Activated CD4-positive, CD25-positive, alpha-beta regulatory T cell (primary cell): Measurements from ENCODE around the gene YPEL2.
"Not testable (repeated sequence)": the region's sequence is repeated elsewhere in the genome, so short reads cannot be mapped to it uniquely, and the experiment has no call there.

Experiments
- DNase-seq, 4 experiments: peaks; one replicate each; lab custom pipeline; 2025; lab: John Stamatoyannopoulos, UW

Gene YPEL2

DNA sequence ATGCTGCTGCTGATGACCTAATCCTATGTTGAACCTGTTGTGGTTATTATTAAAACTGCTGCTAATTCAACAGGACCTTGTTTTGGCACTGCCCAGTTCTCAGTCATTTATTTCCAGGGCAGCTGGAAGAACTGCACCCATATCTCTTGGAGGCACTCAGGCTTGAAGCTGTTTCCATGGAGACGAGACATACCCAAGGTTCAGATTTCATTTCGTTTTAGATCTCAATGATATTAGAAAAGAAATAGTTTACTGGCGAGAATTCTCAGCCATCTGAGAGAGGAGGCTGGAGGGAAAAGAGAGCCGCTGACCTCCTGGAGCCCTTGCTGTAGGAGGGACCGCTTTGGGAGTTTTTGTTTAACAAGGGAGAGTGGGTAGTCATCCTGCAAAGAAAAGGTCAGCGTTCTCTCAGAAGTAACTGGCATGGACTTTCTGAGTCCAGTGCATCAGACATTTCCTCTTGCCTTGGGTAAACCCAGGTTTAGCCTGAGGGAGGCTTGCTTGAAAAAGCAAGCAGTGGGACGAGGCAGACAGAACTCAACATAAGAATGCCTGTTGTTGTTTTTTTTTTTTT is 75.4 kb downstream of the YPEL2 start:
- DNase-seq, result no peak

DNA sequence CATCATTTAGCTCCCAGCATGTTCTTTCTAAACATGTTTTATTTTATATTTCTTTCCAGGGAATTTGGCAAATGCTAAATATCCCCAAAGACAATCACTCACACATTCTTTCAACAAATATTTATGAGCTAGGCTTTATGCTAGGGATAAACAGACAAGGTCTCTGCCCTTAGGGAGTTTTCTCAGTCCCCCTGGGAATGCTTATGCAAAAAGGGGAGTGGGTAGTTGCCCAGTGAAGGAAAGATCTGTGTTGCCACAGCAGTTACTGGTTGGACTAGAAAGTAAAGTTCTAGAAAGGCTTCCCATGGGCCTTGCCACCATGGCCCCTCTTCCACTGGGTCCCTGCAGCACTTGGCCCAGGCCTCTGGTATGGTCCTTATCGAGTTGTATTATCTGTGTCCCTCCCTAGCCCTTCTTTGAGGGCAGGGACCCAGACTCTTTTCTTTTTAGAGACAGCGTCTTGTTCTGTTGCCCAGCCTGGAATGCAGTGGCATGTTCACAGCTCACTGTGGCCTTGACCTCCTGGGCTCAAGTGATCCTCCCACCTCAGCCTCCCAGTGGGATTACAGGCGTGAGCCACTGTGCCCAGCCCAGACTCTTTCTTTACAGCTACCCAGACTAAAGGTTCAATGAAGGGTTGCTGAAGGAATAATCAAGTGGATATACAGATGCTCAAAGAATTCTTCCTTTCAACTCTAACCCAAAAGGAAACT is 78.0 kb downstream of the YPEL2 start:
- DNase-seq, result no peak

DNA sequence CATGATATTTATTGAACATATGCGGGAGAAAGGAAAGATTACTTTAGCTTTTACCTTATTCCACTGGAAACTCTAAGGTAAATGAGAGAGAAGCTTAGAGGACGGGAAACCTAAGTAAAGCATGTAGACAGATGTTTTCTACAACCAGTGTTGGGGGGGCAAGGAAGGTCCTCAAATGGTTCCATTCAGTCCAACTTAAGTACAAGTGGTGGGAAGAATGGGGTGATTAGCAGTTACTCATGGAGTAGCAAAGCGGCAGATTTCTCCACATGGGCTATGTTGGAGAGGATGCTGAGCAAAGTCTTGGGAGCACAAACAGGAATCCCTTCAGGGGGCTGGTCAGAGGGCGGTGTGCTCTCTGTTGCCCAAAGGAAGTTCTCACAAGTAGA is 78.6 kb downstream of the YPEL2 start:
- no peak for DNase-seq

DNA sequence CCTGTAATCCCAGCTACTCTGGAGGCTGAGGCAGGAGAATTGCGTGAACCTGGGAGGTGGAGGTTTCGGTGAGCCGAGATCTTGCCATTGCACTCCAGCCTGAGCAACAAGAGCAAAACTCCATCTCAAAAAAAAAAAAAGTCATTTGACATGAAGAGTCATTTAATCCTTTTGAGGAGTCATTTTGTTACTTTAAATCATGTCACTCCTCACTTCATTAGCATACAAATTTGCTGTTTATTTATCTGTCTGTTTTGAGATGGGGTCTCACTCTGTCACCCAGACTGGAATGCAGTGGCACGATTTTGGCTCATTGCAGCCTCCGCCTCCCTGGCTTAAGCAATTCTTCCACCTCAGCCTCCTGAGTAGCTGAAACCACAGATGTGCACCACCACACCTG is 81.0 kb downstream of the YPEL2 start:
- DNase-seq, result not testable (repeated sequence)

DNA sequence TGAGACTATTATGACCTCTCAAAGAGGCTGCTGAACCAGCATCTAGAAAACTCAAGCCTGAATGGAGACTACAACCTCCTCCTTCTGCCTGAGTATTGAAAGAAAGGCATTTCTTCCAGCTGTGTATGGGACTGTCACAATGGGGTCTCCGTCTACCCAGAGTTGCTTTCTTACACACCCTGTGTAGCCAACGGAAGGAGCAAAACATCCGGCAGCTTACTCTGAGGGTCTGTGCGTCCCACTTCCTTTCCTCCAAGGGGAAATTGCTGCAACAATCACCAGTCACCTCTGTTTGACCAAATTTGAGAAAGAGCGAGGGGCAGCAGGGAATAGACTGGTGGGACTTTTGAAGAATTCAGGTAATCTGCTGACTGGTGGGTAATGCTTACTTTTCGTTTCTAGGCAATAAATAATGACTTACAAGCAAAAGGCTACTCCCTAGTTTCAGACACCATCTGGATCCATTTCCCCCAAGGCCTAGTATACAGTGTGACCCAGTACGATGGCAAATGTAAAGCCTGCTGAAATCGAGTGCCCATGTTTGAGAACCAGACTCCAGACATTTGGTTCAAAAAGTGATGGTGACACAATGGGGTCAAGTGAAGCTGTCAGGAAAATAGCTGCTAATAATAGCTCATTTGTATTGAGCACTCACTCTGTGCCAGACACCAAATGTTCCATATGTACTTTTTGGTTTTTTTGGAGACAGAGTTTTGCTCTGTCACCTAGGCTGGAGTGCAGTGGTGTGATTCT is 81.7 kb downstream of the YPEL2 start:
- no peak for DNase-seq

DNA sequence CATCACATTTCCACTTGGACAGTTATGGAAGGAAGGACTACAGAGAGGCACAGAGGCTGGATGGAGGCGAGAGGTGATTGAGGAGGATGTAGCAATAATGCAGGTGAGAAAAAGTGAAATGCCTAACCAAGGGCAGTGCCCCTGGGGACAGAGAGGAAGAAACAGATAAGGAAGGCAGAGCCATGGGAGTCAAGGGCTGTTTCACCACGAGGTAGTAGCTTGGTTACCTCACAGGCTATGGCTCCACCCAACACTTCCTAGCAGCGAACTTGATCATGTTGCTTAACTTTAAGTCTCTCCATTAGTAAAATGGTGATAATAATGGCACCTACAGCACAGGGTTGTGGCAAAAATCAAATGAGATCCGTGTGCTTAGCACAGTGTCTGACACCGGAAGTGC is 83.9 kb downstream of the YPEL2 start:
- no peak for DNase-seq

DNA sequence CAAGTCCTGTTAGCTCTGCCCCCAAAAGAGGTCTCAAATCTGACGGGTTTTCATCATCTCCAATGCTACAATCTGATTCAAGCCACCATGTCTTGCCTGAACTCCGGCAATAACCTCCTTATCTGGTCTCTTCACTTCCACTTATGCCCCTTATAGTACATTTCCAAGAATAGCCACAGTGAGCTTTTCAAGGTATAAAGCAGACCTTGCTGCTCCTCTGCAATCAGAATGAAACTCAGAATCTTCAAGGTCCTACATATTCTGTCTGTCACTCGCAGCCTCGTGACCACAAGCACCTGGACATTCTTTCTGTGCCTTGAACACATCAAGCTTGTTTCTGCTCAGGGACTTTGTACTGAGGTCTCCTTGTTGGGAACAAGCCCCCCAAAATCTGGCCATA is 84.7 kb downstream of the YPEL2 start:
- DNase-seq, result no peak

DNA sequence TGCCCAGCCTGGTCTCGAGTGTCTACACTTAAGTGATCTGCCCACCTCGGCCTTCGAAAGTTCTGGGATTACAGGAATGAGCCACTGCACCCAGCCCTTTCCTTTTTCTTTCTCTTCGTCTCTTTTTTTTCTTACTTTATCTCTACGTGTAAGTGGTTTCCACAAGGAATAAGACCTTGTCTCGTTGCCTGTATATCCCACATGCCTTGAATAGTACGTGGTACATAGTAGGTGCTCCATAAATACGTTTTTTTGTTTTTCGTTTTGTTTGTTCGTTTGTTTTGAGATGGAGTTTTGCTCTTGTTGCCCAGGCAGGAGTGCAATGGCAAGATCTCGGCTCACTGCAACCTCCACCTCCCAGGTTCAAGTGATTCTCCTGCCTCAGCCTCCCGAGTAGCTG is 86.0 kb downstream of the YPEL2 start:
- DNase-seq, result no peak

DNA sequence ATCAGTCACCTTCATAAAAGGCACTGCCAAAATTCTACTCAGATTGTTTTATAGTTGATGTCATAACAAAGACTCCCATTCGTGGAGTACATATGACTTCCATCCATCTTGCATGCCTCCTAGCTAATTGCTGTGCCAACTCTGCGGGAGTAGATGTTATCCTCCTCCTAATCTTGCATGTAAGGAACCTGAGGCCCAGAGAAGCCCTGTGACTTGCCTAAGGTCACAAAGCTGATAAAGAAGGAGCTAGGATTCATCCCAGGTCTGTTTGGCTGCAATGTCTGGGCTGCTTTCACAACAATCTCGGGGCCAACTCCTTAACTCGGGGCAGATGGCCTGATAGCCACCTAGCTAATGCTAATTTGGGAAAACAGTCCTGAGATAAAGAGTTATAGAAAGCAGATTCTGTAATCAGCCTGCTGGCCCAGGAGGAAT is 87.3 kb downstream of the YPEL2 start:
- no peak for DNase-seq

DNA sequence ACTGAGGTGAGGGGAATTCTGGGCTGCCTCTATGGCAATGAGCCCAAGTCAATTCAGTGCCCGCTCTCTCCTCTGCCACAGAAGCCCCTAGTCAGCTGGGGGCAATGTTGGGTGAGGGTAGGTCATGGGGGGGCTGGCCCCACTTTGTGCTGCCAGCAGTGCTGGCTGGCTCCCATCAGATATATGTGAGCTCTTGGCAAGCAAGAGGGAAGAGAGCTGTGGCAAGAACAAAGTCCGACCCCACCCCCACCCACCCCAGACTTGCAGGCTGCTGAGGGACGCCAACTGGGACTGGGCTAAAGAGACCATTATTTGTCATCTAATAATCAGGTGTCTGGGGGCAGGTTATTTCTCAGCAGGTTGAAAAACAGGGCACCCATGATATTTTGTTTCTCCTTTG is 89.4 kb downstream of the YPEL2 start:
- DNase-seq, result no peak

DNA sequence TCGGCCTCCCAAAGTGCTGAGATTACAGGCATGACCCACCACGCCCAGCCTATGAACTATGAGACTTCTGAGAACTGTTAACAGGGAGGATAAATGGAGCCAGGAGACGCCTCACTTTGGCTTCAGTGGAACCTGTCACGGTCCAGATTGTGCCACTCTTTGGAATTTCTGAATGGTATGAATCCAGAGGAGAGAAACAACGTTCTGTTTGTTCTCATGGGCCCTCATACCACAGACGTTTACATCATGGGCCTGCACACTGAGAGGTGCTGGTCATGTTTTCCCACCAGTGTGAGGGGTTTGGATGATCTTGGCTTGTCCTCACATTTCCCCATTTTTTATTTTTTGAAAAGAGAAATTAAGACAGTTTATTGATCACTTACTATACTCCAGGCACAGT is 90.3 kb downstream of the YPEL2 start:
- no peak for DNase-seq

DNA sequence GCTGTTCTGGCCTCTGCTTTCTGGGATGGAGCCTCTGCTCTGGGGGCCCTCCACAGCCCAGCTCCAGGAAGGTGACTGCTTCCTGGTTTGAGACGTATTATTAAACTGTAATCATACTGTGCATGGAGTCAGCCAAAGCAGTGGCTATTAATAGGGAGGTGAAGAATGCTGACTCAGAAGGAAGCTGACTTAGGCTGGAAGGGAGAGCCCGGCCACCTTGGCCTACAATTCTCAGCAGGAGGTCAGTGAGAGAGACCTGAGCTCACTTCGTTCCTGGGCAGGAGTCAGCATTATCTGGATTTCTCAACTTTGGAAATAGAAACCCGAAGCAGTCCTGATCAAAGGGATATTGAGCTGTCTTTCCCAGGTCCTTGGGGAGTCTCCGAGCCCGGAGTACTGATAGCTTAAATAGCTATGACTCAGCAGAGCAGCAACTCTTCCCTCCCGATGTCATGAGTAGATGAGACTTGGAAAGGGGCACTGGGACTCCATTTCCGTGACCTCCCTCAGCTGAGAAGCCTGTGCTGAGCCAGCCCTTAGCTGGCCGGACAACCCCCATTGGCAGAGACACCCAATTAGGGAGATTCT is 91.8 kb downstream of the YPEL2 start:
- DNase-seq, result no peak

DNA sequence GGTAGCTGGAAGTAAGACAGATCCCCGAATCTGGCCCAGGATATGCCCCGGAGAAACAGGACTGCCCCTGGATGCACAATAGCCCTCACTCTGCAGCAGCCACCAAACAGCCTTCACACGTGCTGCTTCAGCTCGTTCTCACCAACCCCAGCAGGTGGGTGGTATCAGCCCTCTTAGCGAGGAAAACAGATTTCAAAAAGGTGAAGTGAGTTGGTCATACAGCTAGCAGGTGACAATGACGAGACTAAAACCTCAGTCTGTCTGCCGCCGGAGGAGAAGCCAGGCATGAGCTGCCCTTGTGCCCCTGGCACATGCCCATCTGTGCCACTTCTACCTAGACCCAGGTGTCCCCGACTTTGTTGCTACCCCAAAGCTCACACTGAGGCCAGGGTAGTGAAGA is 92.4 kb downstream of the YPEL2 start:
- no peak for DNase-seq

DNA sequence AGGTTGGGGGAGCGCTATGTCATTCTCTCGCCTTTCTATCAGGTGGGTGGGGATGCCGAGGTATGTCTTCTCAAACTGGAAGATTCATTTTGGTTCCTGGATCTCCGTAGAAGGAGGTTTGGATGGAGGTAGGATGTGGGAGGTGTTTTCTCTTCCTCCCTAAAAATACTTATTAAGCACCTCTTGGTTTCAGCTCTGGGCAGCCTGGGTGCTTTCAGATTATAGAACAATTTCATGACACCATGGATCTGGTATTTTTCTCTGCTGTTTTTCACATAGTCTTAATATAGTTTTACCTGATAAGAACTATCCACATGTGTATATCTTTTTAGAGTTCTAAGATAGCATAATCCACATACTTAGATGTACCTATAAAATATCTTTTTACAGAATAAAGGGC is 92.9 kb downstream of the YPEL2 start:
- no peak for DNase-seq

DNA sequence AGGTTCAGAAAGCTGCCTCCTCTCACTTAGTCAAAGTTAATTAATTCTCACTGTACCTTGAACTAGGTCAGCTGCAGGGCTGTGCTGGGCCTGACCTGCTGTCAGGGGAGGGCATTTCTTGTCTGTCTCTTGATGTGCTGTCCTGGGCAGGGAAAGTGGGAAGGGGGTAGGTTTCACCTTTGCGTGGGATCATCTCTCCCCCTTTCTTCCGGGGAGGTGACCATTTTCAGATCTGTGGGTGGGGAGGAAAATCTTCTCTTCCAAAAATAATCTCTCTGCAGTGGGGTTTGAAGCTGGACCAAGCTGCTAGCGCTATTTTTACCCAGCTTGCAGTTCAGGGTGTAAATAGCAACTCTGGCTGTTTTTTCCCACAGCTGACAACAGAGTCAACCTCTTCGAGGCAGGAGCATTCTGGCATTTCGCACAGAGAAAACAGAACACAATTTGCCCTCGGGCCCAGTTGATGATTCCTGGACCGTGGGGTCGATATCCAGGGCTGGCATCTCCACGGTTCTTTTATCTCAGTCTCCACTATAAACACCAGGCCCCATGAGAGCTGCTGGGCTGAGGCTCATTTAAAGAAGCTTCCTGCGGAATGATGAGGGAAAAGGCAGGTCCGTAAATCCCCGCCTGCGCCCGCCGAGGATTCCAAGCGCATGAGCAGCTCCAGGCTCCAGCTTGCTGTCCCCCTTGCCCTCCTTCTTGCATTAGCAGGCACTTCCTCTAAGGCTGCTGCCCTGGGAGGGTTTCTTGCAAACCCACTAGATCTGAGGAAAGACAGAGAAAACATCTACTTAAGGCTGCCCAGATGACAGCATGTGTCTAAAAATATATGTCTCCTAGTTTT is 93.9 kb downstream of the YPEL2 start:
- no peak for DNase-seq

DNA sequence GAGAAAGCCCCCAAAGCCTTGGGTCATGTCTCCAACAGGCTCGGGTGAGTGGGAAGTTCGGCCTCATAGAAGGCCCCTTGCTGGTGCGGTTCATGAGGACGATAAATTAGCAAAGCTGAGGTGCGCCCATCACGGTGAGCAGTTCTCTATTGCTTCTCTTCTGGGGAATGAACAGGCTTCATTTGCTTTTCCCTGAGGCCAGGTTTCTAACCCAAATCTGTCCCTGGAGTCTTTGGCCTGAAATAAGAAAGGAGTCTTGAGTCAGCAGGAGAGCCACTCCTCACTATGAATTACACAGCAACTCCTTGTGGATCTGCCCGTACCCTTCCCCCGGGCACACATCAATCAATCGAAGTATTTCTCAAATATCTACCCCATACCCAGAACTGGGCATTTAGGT is 94.6 kb downstream of the YPEL2 start:
- DNase-seq, result no peak

DNA sequence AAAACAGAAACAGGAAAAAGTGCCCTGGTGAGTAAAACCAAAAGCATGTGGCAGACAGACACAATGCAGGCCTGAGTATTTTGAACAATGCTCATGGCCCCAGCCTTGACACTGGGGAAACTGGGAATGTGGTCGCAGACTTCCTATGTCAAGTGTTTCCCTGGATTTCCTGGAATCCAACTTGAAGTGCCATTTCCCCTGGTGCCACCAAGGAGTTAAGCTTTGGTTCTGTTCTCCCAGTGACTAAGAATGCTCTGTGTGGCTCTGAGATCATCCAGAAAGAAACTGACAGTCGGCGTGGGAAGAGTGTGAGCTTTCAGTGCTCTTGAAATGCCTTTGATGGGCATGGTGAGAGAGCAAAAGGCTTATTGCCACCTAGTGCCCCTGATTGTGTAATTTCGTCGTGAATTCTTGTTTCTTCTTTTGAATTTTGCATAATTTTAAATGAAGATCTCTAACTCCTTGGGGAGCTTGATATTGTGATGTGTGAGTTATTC is 96.0 kb downstream of the YPEL2 start:
- no peak for DNase-seq

DNA sequence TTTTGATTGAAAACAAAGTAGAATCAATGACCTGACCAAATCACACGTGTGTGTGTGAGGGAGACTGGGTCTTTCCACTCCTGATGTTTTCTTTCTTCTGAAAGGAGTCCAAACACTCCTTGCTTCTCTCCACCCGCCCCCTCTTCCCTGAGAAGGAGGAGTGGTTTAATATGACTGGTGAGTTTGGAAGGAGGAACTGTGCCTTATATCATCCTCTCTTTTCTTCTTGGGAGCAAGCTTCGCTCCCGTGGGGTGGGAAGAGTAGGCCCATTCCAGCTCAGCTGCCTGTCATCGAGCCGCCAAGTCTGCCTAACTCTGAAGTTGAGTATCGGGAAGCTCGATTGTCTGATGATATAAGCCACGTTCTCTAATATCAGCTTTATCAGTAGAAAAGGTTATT is 96.5 kb downstream of the YPEL2 start:
- DNase-seq, result no peak

DNA sequence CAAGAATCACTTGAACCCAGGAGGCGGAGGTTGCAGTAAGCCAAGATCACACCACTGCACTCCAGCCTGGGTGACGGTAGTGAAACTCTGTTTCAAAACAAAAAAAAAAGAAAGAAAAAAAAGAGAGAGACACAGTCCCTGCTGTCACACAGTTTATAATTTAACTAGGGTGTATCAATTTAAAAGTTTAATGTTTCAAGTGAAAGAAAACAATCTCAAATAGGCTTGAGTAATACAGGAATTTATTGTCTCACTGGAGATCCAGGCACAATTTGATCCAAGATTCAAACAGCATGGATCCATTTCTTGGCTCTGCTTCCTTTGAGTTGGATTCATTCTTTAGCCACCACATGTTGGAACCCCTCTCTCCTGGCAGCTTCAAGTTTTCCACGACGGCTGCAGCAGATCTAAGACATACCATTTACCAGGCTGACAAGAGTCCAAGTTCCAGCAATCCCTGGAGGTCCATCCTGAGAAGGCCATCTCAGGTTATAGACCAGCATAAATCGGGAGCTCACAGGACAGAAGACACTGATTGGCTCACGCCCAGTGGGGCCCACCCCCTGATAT is 97.5 kb downstream of the YPEL2 start:
- DNase-seq, result no peak

DNA sequence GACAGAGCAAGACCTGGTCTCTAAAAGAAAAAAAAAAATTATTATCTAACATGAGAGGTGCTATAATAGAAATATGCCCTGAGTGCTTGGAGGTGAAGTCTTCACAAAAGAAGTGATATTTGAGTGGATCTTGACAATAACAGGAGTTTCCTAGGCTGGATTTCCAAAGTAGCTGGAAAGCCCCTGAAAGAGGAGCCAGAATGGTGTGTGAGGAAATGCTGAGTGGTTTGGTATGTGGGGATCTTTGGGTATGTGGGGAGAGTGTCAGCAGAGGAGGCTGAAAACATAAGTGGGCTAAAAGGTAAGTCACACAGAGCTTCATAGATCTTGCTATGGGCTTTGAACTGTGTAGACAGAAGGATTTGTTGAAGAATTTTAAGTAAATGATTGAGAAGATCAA is 100.1 kb downstream of the YPEL2 start:
- DNase-seq, result no peak

DNA sequence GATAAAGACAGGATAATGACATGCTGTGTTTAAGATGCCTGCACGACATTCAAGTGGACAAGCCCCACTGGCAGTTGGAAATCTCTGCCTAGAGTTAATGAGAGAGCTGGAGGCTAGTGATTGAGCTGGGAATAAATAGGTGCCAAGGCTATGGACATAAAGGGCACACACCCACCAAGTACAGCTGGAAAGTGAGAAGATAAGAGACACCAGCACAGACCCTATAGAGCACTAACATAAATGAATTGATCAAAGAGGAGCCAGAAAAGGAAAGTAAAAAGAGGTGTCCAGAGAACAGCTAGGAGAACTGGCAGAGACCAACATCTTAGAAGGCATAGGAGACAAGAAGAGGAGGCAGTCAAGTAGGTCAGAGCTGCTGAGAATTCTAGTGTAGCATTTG is 101.2 kb downstream of the YPEL2 start:
- DNase-seq, result no peak

DNA sequence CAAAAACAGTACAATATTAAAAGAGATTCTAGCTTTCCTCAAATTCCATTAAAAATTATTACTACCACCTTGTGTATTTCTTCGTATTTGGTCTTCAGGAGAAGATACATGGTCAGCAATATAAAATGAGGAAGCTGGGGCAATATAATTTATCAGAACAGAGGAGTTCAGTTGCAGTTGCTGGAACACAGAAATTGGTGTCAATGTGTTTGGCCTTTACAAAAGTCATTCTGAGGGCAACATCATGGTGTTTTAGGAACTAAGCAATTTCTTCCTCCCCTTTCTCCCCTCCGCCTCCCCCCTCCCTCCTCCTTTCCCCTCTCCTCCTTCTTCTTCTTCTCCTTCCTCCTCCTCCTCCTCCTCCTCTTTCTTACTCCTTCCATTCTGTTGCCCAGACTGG is 102.1 kb downstream of the YPEL2 start:
- no peak for DNase-seq
